Transverse colon (tissue), 4 donors: ENCODE measurements around the gene RNF150. TPM values are rescaled to one million over a fixed set of nuclear protein-coding genes. Genes with fewer than 3 reads are reported as not detected.

Source experiments
- DNase-seq: peaks from one replicate; pipeline ENCODE4 v3.0.0-alpha.2; 2019
- H3K27ac ChIP-seq, 4 donors: fragments of 200-600 bp; sonication (generic); 2 replicates each; pipeline ENCODE4 v1.5.1; 2016 to 2018; ENCODE audit warnings: inconsistent platforms in 4 of 4
- H3K27me3 ChIP-seq: fragments of 200-600 bp; sonication (generic); 2 replicates; pipeline ENCODE4 v1.5.1; 2017; ENCODE audit warnings: inconsistent platforms
- H3K36me3 ChIP-seq, 4 donors: fragments of 200-600 bp; sonication (generic); 2 replicates each; pipeline ENCODE4 v1.5.1; 2017 to 2019; ENCODE audit warnings: inconsistent platforms in 4 of 4
- H3K4me1 ChIP-seq, 4 donors: fragments of 200-600 bp; sonication (generic); 2 replicates each; pipeline ENCODE4 v1.5.1; 2017 to 2020; ENCODE audit warnings: inconsistent platforms in 4 of 4
- H3K4me3 ChIP-seq, 4 donors: fragments of 200-600 bp; sonication (generic); 1 replicate in 1 of 4; 2 replicates in 3 of 4; pipeline versions ENCODE4 v1.5.1 to v1.6.1; 2017 to 2019; ENCODE audit warnings: inconsistent platforms in 4 of 4
- H3K9me3 ChIP-seq, 2 donors: fragments of 200-600 bp; sonication (generic); 2 replicates each; pipeline ENCODE4 v1.5.1; 2017 to 2019; ENCODE audit warnings: inconsistent platforms in 2 of 2
- CTCF ChIP-seq, 5 experiments: fragments of 200-600 bp in 3 of 5; fragments of 450-650 bp in 2 of 5; sonication (generic) in 3 of 5; IDR thresholded peaks; 1 replicate in 2 of 5; 2 replicates in 3 of 5; pipeline ENCODE4 v1.5.1; 2016 to 2017; ENCODE audit warnings: antibody characterized with exemption in 5 of 5, inconsistent platforms in 3 of 5, mild to moderate bottlenecking in 2 of 5, moderate library complexity in 1 of 5
- EP300 ChIP-seq: sonication (generic); formaldehyde crosslinking; IDR thresholded peaks from one replicate; pipeline ENCODE4 v1.6.1; 2017; ENCODE audit warnings: antibody characterized with exemption, low read depth
- POLR2A ChIP-seq: fragments of 450-650 bp; IDR thresholded peaks from one replicate; pipeline ENCODE4 v1.6.1; 2016; ENCODE audit warnings: antibody characterized with exemption, mild to moderate bottlenecking, moderate library complexity
- POLR2AphosphoS5 ChIP-seq, 3 donors: sonication (generic); formaldehyde crosslinking; IDR thresholded peaks; one replicate each; pipeline ENCODE4 v1.6.1; 2016; ENCODE audit warnings: antibody characterized with exemption in 3 of 3
- WGBS, 2 donors: methylation state at CpG; one replicate each; pipeline ENCODE4 v1.1.5; 2018; ENCODE audit warnings: low coverage in 1 of 2; 5-methylcytosine and 5-hydroxymethylcytosine counted together
- in situ Hi-C, 4 donors: fragments of 200-750 bp; cut with MboI; loops; one replicate each; pipeline versions ENCODE4 v1.15.0 to v1.15.1; 2017; ENCODE audit warnings: low sequenced_read_pairs in 3 of 4, low pct_ligation_motif_present in 1 of 4, low pct_unique_long_range_greater_than_20kb in 1 of 4
- intact Hi-C: fragments of 100-400 bp; cut with DNase I; formaldehyde crosslinking; loops from one replicate; pipeline ENCODE4 v1.15.1; 2023; ENCODE audit warnings: low total_unique reads
- total RNA-seq, 4 donors: library from RNA; depleted of rRNA; stranded (reverse); fragments of >200 nt; gene quantifications; one replicate each; pipeline ENCODE4 v1.1.0, GENCODE V29; 2016

The RNF150 gene
- total RNA-seq, 4 donors from 2014 or later = 2.8 to 15.3 (median 7.9) TPM

- 63 to 67% methylated on average over 4 of the region's 4 CpGs for WGBS, 2 donors
- H3K27me3 ChIP-seq = no peaks in the 10 kb centered on the region
- H3K9me3 ChIP-seq = no peaks in the 10 kb centered on the region
- in situ Hi-C loops = no loop called here
- TF ChIP-seq CTCF (IDR thresholded peaks at IDR 0.05) (no peak), EP300 (no peak)
- no peak overlapping the region for H3K27ac ChIP-seq
- intact Hi-C loops = no loop called here
- DNase-seq = no peak
- H3K36me3 ChIP-seq = no peaks in the 10 kb centered on the region
- no peak overlapping the region for H3K4me3 ChIP-seq
- H3K4me1 ChIP-seq = peaks cover 0 to 15% (median 0%) of the 10 kb centered on the region in 4 donors
These were observed 126.9 kb downstream of the RNF150 start for GRCh38 chr4:141006242-141006802.

- in situ Hi-C loops = no loop called here
These were observed 128.4 kb downstream of the RNF150 start for GRCh38 chr4:141004823-141005222.

GRCh38 chr4:141003193-141003592 lies 130.1 kb downstream of the RNF150 start:
- intact Hi-C loops = no loop called here
- Histone ChIP-seq H3K4me3 (no peak overlapping the region), H3K9me3 (no peaks in the 10 kb centered on the region), H3K4me1 (peaks cover 0 to 15% (median 0%) of the 10 kb centered on the region in 4 donors), H3K27me3 (no peaks in the 10 kb centered on the region), H3K27ac (peak overlapping the region; percentile 33 to 69 (median 58)), H3K36me3 (no peaks in the 10 kb centered on the region)
- no peak for TF ChIP-seq POLR2AphosphoS5 (IDR thresholded peaks at IDR 0.05)
- no peak for TF ChIP-seq EP300
- TF ChIP-seq POLR2A = no peak
- no peak for TF ChIP-seq CTCF (IDR thresholded peaks at IDR 0.05)
- 69 to 79% methylated on average over 3 to 4 of the region's 4 CpGs for WGBS, 2 donors
- in situ Hi-C loops = no loop called here
- DNase-seq = no peak

More at GRCh38 chr4:141004823-141005222, 128.4 kb downstream of the RNF150 start:
- Histone ChIP-seq H3K9me3 (no peaks in the 10 kb centered on the region), H3K27me3 (no peaks in the 10 kb centered on the region), H3K4me1 (peaks cover 0 to 15% (median 0%) of the 10 kb centered on the region in 4 donors), H3K4me3 (no peak overlapping the region), H3K36me3 (no peaks in the 10 kb centered on the region), H3K27ac (no peak overlapping the region)
- intact Hi-C loops = no loop called here
- TF ChIP-seq POLR2AphosphoS5 (IDR thresholded peaks at IDR 0.05) (no peak), POLR2A (no peak), CTCF (IDR thresholded peaks at IDR 0.05) (no peak), EP300 (no peak)
- 80 to 100% methylated on average over 2 of the region's 2 CpGs for WGBS, 2 donors
- no peak for DNase-seq

DNA sequence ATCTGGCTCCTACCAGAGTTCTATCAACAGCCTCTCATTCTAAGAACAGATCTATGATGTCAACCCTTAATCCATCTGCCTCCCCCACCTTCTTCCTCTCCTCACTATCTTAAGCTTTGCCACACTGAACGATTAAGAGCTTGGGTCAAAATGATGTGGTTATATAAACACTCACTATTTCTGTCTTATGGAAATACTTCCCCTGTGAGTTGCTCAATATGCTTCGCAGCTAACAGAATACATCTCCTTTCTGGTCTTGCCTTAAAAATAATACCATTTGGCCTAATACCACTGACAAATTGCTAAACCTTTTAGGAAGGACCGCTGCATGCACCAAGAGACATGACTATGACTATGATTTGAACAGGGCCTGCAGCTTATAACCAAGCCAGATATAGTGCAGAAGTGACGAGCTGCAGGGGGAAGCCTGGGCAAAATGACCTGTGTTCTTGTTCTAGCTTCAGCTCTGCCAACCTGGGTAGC lies 130.9 kb downstream of the RNF150 start:
- TF ChIP-seq EP300 (no peak), POLR2A (no peak), POLR2AphosphoS5 (IDR thresholded peaks at IDR 0.05) (no peak), CTCF (IDR thresholded peaks at IDR 0.05) (no peak)
- in situ Hi-C loops = no loop called here
- Histone ChIP-seq H3K36me3 (no peaks in the 10 kb centered on the region), H3K27me3 (no peaks in the 10 kb centered on the region), H3K4me3 (no peak overlapping the region), H3K4me1 (peaks cover 0 to 15% (median 0%) of the 10 kb centered on the region in 4 donors), H3K27ac (peak overlapping the region; percentile 33 to 69 (median 58)), H3K9me3 (no peaks in the 10 kb centered on the region)
- DNase-seq = no peak
- 43 to 63% methylated on average over 3 to 4 of the region's 4 CpGs for WGBS, 2 donors
- intact Hi-C loops = no loop called here
